ENCODE results near the gene ITPRIPL2. TPM values are rescaled to one million over a fixed set of nuclear protein-coding genes. Genes with fewer than 3 reads are reported as not detected.

The ITPRIPL2 gene
- total and polyA plus RNA-seq, 2 of the 13 experiments (the other 11 are each of a cell fraction or from before 2014, with no cell fraction given) = 5.9 to 12.6 TPM

DNA sequence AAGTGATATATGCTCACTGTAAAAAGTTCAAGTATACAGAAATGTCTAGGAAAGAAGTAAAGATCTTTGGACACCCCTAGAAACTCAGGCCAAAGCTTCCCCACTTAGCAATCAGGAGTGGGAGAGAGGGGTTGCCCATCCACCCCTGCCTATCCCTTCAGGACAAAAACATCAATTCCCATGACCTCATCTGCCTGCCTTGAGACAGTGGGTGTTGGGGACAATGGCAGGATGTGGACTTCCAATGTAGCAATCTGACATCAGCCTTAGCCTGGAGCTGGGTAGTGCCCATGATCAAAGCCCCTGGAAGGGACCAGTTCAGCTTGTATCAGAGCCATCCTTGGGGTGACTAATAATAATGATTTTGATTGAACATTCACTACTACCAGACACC lies 18.1 kb downstream of the ITPRIPL2 start:
- DNase-seq (ENCODE audit: low spot score) = no peak
- Histone ChIP-seq H3K4me1 (ENCODE audit: insufficient read depth, low read length) (peaks cover 34% of the 10 kb centered on the region), H2AFZ (ENCODE audit: low read length) (no peak overlapping the region), H4K20me1 (ENCODE audit: insufficient read depth, low read length) (no peaks in the 10 kb centered on the region), H3K79me2 (ENCODE audit: insufficient read depth, low read length) (no peaks in the 10 kb centered on the region), H3K36me3 (replicated peaks in 1 of 2; ENCODE audit: control insufficient read depth in 1 of 2, insufficient read depth in 2 of 2, low read length in 2 of 2) (no peaks in the 10 kb centered on the region), H3K9me3 (ENCODE audit: low read length) (no peaks in the 10 kb centered on the region), H3K4me2 (ENCODE audit: low read depth, low read length) (0 out of 2 replicates have a peak overlapping the region, but pooled peaks have one; percentile 14), H3K4me3 (replicated peaks in 1 of 3; ENCODE audit: insufficient read depth in 1 of 3, low read depth in 2 of 3, low read length in 3 of 3) (no peak overlapping the region), H3K27me3 (ENCODE audit: control insufficient read depth in 1 of 2, insufficient read depth in 2 of 2, low read length in 2 of 2) (peaks cover 0 to 16% of the 10 kb centered on the region in 2 experiments; a peak in 3 of 5 replicates), H3K27ac (ENCODE audit: extremely low read length, insufficient read depth, low read length) (no peak overlapping the region), H3K9ac (ENCODE audit: insufficient read depth, low read depth, low read length) (no peak overlapping the region)
- ChIA-PET CTCF (ENCODE audit: low intra/inter-chr PET ratio, low total read pairs) (no interaction called here), POLR2A (interaction anchor here (0.9 to 2.0 kb wide), 2 partner anchors 9 to 330 kb away, joined by 3 to 5 read pairs; partner anchors contain the start of gene ARL6IP1)
- BruUV-seq (replicated peaks) = no TSS peak
- intact Hi-C loops (cut with micrococcal nuclease; ENCODE audit: unreplicated experiment) (no loop called here), in situ Hi-C loops (cut with HindIII; ENCODE audit: extremely low pct_ligation_motif_present, low pct_unique_long_range_greater_than_20kb) (no loop called here)
- no peak for ATAC-seq
- no peak for FAIRE-seq
- TF ChIP-seq HOXA5 (CRISPR knock-in tag; IDR thresholded peaks at IDR 0.05) (no peak), ZNF713 (CRISPR knock-in tag; IDR thresholded peaks at IDR 0.05) (peak; percentile 77; the same call in 1 of the 2 replicates), ZNF704 (CRISPR knock-in tag; IDR thresholded peaks at IDR 0.05; ENCODE audit: borderline replicate concordance) (no peak), ZMYM3 (CRISPR knock-in tag; IDR thresholded peaks at IDR 0.05) (no peak), ZSCAN22 (CRISPR knock-in tag; IDR thresholded peaks at IDR 0.05) (no peak), ZNF446 (CRISPR knock-in tag; IDR thresholded peaks at IDR 0.05) (no peak), SMAD1 (CRISPR knock-in tag; IDR thresholded peaks at IDR 0.05; ENCODE audit: borderline replicate concordance, low read depth) (no peak), ZNF790 (CRISPR knock-in tag; IDR thresholded peaks at IDR 0.05; ENCODE audit: borderline replicate concordance) (0 out of 2 replicates have a peak, but pooled peaks have one; percentile 28), KLF6 (CRISPR knock-in tag; IDR thresholded peaks at IDR 0.05) (no peak), SOX6 (IDR thresholded peaks at IDR 0.05) (no peak), SOX6 (CRISPR knock-in tag; IDR thresholded peaks at IDR 0.05) (0 out of 2 replicates have a peak, but pooled peaks have one; percentile 29), ZNF326 (CRISPR knock-in tag; IDR thresholded peaks at IDR 0.05; ENCODE audit: borderline replicate concordance) (no peak)
- TF ChIP-seq, protein P1, sequence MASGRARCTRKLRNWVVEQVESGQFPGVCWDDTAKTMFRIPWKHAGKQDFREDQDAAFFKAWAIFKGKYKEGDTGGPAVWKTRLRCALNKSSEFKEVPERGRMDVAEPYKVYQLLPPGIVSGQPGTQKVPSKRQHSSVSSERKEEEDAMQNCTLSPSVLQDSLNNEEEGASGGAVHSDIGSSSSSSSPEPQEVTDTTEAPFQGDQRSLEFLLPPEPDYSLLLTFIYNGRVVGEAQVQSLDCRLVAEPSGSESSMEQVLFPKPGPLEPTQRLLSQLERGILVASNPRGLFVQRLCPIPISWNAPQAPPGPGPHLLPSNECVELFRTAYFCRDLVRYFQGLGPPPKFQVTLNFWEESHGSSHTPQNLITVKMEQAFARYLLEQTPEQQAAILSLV (CRISPR knock-in tag; IDR thresholded peaks at IDR 0.05; ENCODE audit: borderline replicate concordance) = no peak

Measured in HepG2 (cell line).